Right atrium auricular region (tissue), 2 donors: ENCODE measurements around the gene F2. TPM values are rescaled to one million over a fixed set of nuclear protein-coding genes. Genes with fewer than 3 reads are reported as not detected.

Experiments used
- DNase-seq: peaks from one replicate; pipeline ENCODE4 v3.0.0-alpha.2; 2019; ENCODE audit warnings: low spot score
- H3K27ac ChIP-seq, 2 donors: fragments of 200-600 bp; sonication (generic); 1 replicate in 1 of 2; 2 replicates in 1 of 2; pipeline ENCODE4 v1.5.1; 2016 to 2019
- H3K27me3 ChIP-seq, 2 donors: fragments of 200-600 bp; sonication (generic); one replicate each; pipeline versions ENCODE4 v1.5.1 to v1.6.0; 2017 to 2019
- H3K36me3 ChIP-seq: fragments of 200-600 bp; sonication (generic); one replicate; pipeline ENCODE4 v1.5.1; 2016
- H3K4me1 ChIP-seq, 2 donors: fragments of 200-600 bp; sonication (generic); one replicate each; pipeline versions ENCODE4 v1.5.1 to v1.6.0; 2017 to 2019
- H3K4me3 ChIP-seq, 2 donors: fragments of 200-600 bp; sonication (generic); 1 replicate in 1 of 2; 2 replicates in 1 of 2; pipeline ENCODE4 v1.5.1; 2017 to 2019; ENCODE audit warnings: mild to moderate bottlenecking in 1 of 2, moderate library complexity in 1 of 2
- H3K9me3 ChIP-seq, 2 donors: fragments of 200-600 bp; sonication (generic); one replicate each; pipeline ENCODE4 v1.5.1; 2019
- microRNA-seq, 2 donors: library from miRNA; unstranded; fragments of <30 nt; microRNA quantifications; one replicate each; pipeline ENCODE4, GENCODE V29; 2016 to 2017; ENCODE audit warnings: borderline number of aligned reads in 2 of 2, borderline replicate concordance in 1 of 2
- total RNA-seq, 2 donors: library from RNA; depleted of rRNA; stranded (reverse); fragments of >200 nt; gene quantifications; one replicate each; pipeline ENCODE4 v1.1.0, GENCODE V29; 2016
- TF ChIP-seq, protein P1 (sequence below), 2 donors: fragments of 200-600 bp; sonication (generic); IDR thresholded peaks; one replicate each; pipeline ENCODE4 v1.5.1; 2019; ENCODE audit warnings: antibody characterized with exemption in 2 of 2

The F2 gene
- total RNA-seq, 2 donors from 2014 or later = not detected

GRCh38 chr11:46778416-46778815 lies 59.4 kb downstream of the F2 start:
- Histone ChIP-seq H3K4me3 (no peak overlapping the region), H3K9me3 (no peaks in the 10 kb centered on the region), H3K27me3 (no peaks in the 10 kb centered on the region), H3K4me1 (no peaks in the 10 kb centered on the region), H3K27ac (no peak overlapping the region), H3K36me3 (peaks cover 73% of the 10 kb centered on the region)
- TF ChIP-seq, protein P1, sequence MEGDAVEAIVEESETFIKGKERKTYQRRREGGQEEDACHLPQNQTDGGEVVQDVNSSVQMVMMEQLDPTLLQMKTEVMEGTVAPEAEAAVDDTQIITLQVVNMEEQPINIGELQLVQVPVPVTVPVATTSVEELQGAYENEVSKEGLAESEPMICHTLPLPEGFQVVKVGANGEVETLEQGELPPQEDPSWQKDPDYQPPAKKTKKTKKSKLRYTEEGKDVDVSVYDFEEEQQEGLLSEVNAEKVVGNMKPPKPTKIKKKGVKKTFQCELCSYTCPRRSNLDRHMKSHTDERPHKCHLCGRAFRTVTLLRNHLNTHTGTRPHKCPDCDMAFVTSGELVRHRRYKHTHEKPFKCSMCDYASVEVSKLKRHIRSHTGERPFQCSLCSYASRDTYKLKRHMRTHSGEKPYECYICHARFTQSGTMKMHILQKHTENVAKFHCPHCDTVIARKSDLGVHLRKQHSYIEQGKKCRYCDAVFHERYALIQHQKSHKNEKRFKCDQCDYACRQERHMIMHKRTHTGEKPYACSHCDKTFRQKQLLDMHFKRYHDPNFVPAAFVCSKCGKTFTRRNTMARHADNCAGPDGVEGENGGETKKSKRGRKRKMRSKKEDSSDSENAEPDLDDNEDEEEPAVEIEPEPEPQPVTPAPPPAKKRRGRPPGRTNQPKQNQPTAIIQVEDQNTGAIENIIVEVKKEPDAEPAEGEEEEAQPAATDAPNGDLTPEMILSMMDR (IDR thresholded peaks at IDR 0.05) = no peak
- DNase-seq = no peak

Small RNA genes lying within 50 kb of the gene (microRNA-seq; reads per million reads assigned to microRNA genes)
- gene MIR5582 = 0 to 1.4 reads per million in 2 donors

Other genes starting within 250 kb of the F2 start
- 10 to 100 TPM; 16.8 to 22.0 TPM for gene AMBRA1, start 125.2 kb upstream of the F2 start, total RNA-seq
- 1 to 10 TPM; 2.3 to 3.3 TPM for gene HARBI1, start 102.0 kb upstream of the F2 start, total RNA-seq
- 10 to 100 TPM; 54.5 to 80.2 TPM for gene ATG13, start 101.7 kb upstream of the F2 start, total RNA-seq
- gene ARHGAP1, start 18.6 kb upstream of the F2 start, total RNA-seq = 100 to 1,000 TPM in 1 of 2 donors, 10 to 100 TPM in 1; 88.1 to 117 TPM
- gene ZNF408, start 18.2 kb upstream of the F2 start, total RNA-seq = 1 to 10 TPM; 6.0 to 9.6 TPM
- gene CKAP5, start 127.1 kb downstream of the F2 start, total RNA-seq = 10 to 100 TPM; 30.9 to 43.2 TPM
- 10 to 100 TPM; 22.5 to 29.6 TPM for gene LRP4, start 199.3 kb downstream of the F2 start, total RNA-seq
- gene CSTPP1, start 217.5 kb downstream of the F2 start, total RNA-seq = 10 to 100 TPM in 1 of 2 donors, 1 to 10 TPM in 1; 8.1 to 14.0 TPM